Tibial nerve (tissue), 4 donors: ENCODE measurements around the gene ITPK1. TPM values are rescaled to one million over a fixed set of nuclear protein-coding genes. Genes with fewer than 3 reads are reported as not detected.

Experiments used
- DNase-seq, 2 donors: peaks; one replicate each; pipeline ENCODE4 v3.0.0-alpha.2; 2019; ENCODE audit warnings: low spot score in 2 of 2
- H3K27ac ChIP-seq, 4 donors: fragments of 200-600 bp; sonication (generic) in 3 of 4; one replicate each; pipeline ENCODE4 v1.5.1; 2017 to 2019; ENCODE audit warnings: mild to moderate bottlenecking in 1 of 4
- H3K27me3 ChIP-seq, 2 donors: fragments of 200-600 bp; sonication (generic) in 1 of 2; one replicate each; pipeline versions ENCODE4 v1.5.1 to v1.6.0; 2017 to 2019
- H3K36me3 ChIP-seq, 3 donors: fragments of 200-600 bp; sonication (generic); one replicate each; pipeline ENCODE4 v1.5.1; 2018 to 2019
- H3K4me1 ChIP-seq, 4 donors: fragments of 200-600 bp; sonication (generic) in 3 of 4; one replicate each; pipeline ENCODE4 v1.5.1; 2017 to 2019
- H3K4me3 ChIP-seq, 4 donors: fragments of 200-600 bp; sonication (generic) in 3 of 4; one replicate each; pipeline ENCODE4 v1.5.1; 2017 to 2019; ENCODE audit warnings: mild to moderate bottlenecking in 1 of 4, moderate library complexity in 1 of 4
- H3K9me3 ChIP-seq, 4 donors: fragments of 200-600 bp; sonication (generic) in 3 of 4; one replicate each; pipeline ENCODE4 v1.5.1; 2017 to 2019
- CTCF ChIP-seq, 5 experiments: fragments of 200-600 bp in 3 of 5; fragments of 450-650 bp in 2 of 5; sonication (generic) in 3 of 5; IDR thresholded peaks; one replicate each; pipeline ENCODE4 v1.5.1; 2016 to 2019; ENCODE audit warnings: antibody characterized with exemption in 5 of 5, mild to moderate bottlenecking in 3 of 5, moderate library complexity in 2 of 5
- EP300 ChIP-seq, 2 donors: sonication (generic); formaldehyde crosslinking; IDR thresholded peaks; one replicate each; pipeline ENCODE4 v1.6.1; 2017; ENCODE audit warnings: antibody characterized with exemption in 2 of 2, mild to moderate bottlenecking in 1 of 2
- POLR2A ChIP-seq, 2 donors: fragments of 450-650 bp; IDR thresholded peaks; one replicate each; pipeline ENCODE4 v1.6.1; 2017; ENCODE audit warnings: antibody characterized with exemption in 2 of 2, mild to moderate bottlenecking in 2 of 2, moderate library complexity in 2 of 2
- WGBS, 2 donors: methylation state at CpG; one replicate each; pipeline ENCODE4 v1.1.5; 2018; 5-methylcytosine and 5-hydroxymethylcytosine counted together
- total RNA-seq, 4 donors: library from RNA; depleted of rRNA; stranded (reverse); fragments of >200 nt; gene quantifications; one replicate each; pipeline ENCODE4 v1.1.0, GENCODE V29; 2016

ITPK1 gene
- total RNA-seq, 4 donors from 2014 or later, result 67.4 to 121 (median 92.5) TPM

GRCh38 chr14:93095742-93096510 is 19.8 kb downstream of the ITPK1 start:
- H3K4me1 ChIP-seq, result peaks cover 0 to 86% (median 27%) of the 10 kb centered on the region in 4 donors
- no peak for DNase-seq
- no peak overlapping the region for H3K27ac ChIP-seq
- H3K9me3 ChIP-seq, result no peaks in the 10 kb centered on the region
- no peak for TF ChIP-seq EP300 (IDR thresholded peaks at IDR 0.05)
- no peak for TF ChIP-seq CTCF (IDR thresholded peaks at IDR 0.05)
- no peaks in the 10 kb centered on the region for H3K27me3 ChIP-seq
- 89 to 90% methylated on average over 13 of the region's 13 CpGs for WGBS, 2 donors
- no peaks in the 10 kb centered on the region for H3K36me3 ChIP-seq
- H3K4me3 ChIP-seq, result no peak overlapping the region

DNA sequence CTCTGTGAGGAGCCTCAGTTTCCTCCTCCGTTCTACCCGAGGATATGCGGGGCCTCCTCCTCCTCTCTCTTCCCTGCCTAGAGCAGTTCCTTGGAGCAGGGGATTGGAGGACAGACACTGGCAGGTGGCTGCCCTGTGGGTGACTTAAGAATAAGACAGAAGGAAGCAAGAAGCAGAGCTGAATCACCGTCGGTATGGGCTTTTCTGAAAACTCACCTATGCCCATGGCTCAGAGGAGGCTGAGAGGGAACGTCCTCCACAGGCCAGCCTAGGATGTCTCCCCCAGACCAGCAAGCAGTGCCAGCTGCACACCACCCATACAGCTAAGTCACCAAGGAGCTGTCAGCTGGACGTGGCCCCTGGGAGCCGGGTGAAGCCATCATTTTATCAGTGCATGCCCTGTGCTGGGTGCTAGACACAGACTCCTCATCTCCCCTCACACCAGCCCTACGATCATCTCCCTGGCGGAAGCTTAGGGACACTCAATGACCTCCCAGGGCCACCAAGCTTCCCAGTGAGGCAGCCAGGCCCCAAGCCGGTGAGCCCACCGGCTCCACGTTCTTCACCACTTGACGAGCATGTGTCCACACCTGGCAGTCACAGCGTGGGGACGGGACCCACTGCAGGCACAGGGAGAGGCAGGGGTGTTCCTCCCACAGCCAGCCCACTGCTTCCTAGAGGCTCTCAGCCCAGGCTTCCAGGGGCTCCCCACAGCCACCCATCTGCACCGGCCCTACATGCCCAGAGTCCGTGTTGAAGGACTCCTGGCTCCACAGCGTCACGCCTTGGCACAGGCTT is 21.4 kb downstream of the ITPK1 start:
- H3K36me3 ChIP-seq, result no peaks in the 10 kb centered on the region
- H3K27me3 ChIP-seq, result no peaks in the 10 kb centered on the region
- no peaks in the 10 kb centered on the region for H3K9me3 ChIP-seq
- TF ChIP-seq EP300 (IDR thresholded peaks at IDR 0.05) (no peak), CTCF (IDR thresholded peaks at IDR 0.05) (no peak), POLR2A (IDR thresholded peaks at IDR 0.05) (no peak)
- DNase-seq, result no peak
- WGBS, 2 donors, result 84 to 90% methylated on average over 16 to 17 of the region's 20 CpGs
- H3K27ac ChIP-seq, result peak overlapping the region in 2 of 4 donors; percentile 61 to 64
- no peak overlapping the region for H3K4me3 ChIP-seq
- H3K4me1 ChIP-seq, result peaks cover 0 to 86% (median 32%) of the 10 kb centered on the region in 4 donors

GRCh38 chr14:93092606-93093556 is 22.8 kb downstream of the ITPK1 start:
- DNase-seq, result no peak
- H3K27ac ChIP-seq, result peak overlapping the region in 2 of 4 donors; percentile 61 to 64
- TF ChIP-seq POLR2A (IDR thresholded peaks at IDR 0.05), result no peak
- no peak for TF ChIP-seq EP300 (IDR thresholded peaks at IDR 0.05)
- no peak for TF ChIP-seq CTCF (IDR thresholded peaks at IDR 0.05)
- no peak overlapping the region for H3K4me3 ChIP-seq
- 49 to 73% methylated on average over 24 of the region's 24 CpGs for WGBS, 2 donors
- no peaks in the 10 kb centered on the region for H3K27me3 ChIP-seq
- no peaks in the 10 kb centered on the region for H3K36me3 ChIP-seq
- peaks cover 0 to 81% (median 32%) of the 10 kb centered on the region in 4 donors for H3K4me1 ChIP-seq
- no peaks in the 10 kb centered on the region for H3K9me3 ChIP-seq

GRCh38 chr14:93091666-93092065 is 24.1 kb downstream of the ITPK1 start:
- TF ChIP-seq EP300 (IDR thresholded peaks at IDR 0.05), result no peak
- TF ChIP-seq CTCF (IDR thresholded peaks at IDR 0.05), result no peak
- no peak for TF ChIP-seq POLR2A (IDR thresholded peaks at IDR 0.05)
- no peaks in the 10 kb centered on the region for H3K27me3 ChIP-seq
- no peaks in the 10 kb centered on the region for H3K36me3 ChIP-seq
- no peak for DNase-seq
- no peaks in the 10 kb centered on the region for H3K9me3 ChIP-seq
- peak overlapping the region in 2 of 4 donors; percentile 61 to 64 for H3K27ac ChIP-seq
- H3K4me1 ChIP-seq, result peaks cover 0 to 70% (median 28%) of the 10 kb centered on the region in 4 donors
- WGBS, 2 donors, result 86 to 96% methylated on average over 7 to 8 of the region's 8 CpGs
- no peak overlapping the region for H3K4me3 ChIP-seq
